ENCODE data around the gene SLC15A1. TPM values are rescaled to one million over a fixed set of nuclear protein-coding genes. Genes with fewer than 3 reads are reported as not detected.

Gene SLC15A1
- total RNA-seq, 1 donor from 2014 or later, result not detected

DNA sequence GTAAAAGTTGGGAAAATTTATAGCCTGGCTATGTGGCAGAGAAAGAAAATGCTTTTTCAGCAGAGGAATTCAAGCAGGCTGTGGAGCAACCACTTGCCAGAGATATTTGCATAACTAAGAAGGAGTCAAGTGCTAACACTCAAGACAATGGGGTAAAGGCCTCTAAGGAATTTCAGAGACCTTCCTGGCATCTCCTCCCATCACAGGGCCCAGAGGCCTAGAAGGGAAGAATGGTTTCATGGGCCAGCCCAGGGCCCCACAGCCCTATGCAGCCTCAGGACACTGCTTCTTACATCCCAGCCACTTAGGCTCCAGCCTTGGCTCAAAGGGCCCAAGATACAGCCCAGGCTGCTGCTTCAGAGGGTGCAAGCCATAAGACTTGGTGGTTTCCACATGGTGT, 14.3 kb downstream of the SLC15A1 start:
- peaks cover 13% of the 10 kb centered on the region for H3K36me3 Mint-ChIP-seq (ENCODE audit: low read depth)
- H3K9me3 Mint-ChIP-seq (ENCODE audit: low read depth), result peaks cover 19% of the 10 kb centered on the region
- TF ChIP-seq, protein P1, sequence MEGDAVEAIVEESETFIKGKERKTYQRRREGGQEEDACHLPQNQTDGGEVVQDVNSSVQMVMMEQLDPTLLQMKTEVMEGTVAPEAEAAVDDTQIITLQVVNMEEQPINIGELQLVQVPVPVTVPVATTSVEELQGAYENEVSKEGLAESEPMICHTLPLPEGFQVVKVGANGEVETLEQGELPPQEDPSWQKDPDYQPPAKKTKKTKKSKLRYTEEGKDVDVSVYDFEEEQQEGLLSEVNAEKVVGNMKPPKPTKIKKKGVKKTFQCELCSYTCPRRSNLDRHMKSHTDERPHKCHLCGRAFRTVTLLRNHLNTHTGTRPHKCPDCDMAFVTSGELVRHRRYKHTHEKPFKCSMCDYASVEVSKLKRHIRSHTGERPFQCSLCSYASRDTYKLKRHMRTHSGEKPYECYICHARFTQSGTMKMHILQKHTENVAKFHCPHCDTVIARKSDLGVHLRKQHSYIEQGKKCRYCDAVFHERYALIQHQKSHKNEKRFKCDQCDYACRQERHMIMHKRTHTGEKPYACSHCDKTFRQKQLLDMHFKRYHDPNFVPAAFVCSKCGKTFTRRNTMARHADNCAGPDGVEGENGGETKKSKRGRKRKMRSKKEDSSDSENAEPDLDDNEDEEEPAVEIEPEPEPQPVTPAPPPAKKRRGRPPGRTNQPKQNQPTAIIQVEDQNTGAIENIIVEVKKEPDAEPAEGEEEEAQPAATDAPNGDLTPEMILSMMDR (IDR thresholded peaks at IDR 0.05), result no peak
- DNase-seq (ENCODE audit: low spot score), result no peak
- H3K4me3 Mint-ChIP-seq (ENCODE audit: unreplicated experiment), result no peak overlapping the region
- no peak overlapping the region for H3K27ac Mint-ChIP-seq (ENCODE audit: unreplicated experiment)
- H3K27me3 Mint-ChIP-seq (ENCODE audit: low read depth), result no peaks in the 10 kb centered on the region
- H3K4me1 Mint-ChIP-seq (ENCODE audit: low read depth), result no peaks in the 10 kb centered on the region

DNA sequence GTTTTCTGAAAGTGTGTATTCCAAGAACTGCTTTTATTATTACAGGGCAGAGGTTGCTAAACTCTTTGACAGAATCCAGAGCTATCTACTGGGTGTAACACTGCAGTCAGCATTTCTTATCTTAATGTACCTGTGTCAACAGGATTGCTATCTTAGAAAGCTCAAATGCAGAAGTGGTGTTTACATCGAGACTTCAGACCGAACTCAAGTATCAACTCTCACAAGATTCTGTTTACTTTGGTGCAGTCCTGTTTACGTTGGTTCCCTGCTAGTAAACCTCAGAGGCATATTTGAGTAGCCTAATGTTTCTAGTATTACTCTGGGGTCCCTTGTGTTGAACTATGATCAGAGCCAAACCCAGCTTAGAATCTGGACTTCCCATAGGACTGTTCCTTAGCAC, 20.5 kb downstream of the SLC15A1 start:
- Mint-ChIP-seq H3K27me3 (ENCODE audit: low read depth) (no peaks in the 10 kb centered on the region), H3K4me3 (ENCODE audit: unreplicated experiment) (no peak overlapping the region), H3K4me1 (ENCODE audit: low read depth) (no peaks in the 10 kb centered on the region), H3K9me3 (ENCODE audit: low read depth) (peaks cover 25% of the 10 kb centered on the region), H3K36me3 (ENCODE audit: low read depth) (peaks cover 11% of the 10 kb centered on the region), H3K27ac (ENCODE audit: unreplicated experiment) (no peak overlapping the region)
- DNase-seq (ENCODE audit: low spot score), result no peak
- TF ChIP-seq, protein P1 (IDR thresholded peaks at IDR 0.05), result no peak

DNA sequence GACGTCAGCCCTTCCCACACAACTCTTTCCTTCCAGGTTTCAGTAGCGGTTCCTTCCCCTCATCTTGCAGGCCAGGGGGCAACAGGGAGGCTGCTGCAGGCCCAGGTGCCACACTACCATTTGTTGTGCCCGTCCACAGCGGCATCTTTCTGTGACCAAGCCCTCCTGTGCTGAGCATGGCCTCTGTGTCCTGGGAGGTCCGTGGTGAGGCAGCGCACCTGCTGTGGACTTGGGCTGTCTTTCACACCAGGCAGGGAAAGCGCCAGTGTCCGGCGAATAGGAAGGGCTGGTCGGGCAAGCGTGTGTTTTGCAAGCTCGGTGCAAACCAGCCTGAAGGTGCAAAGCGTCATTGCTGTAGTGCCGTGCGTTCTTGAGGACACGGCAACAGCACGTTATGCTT, 21.4 kb downstream of the SLC15A1 start:
- Mint-ChIP-seq H3K27ac (ENCODE audit: unreplicated experiment) (no peak overlapping the region), H3K36me3 (ENCODE audit: low read depth) (peaks cover 9% of the 10 kb centered on the region), H3K9me3 (ENCODE audit: low read depth) (peaks cover 23% of the 10 kb centered on the region), H3K27me3 (ENCODE audit: low read depth) (no peaks in the 10 kb centered on the region), H3K4me1 (ENCODE audit: low read depth) (no peaks in the 10 kb centered on the region), H3K4me3 (ENCODE audit: unreplicated experiment) (no peak overlapping the region)
- DNase-seq (ENCODE audit: low spot score), result no peak
- TF ChIP-seq, protein P1 (IDR thresholded peaks at IDR 0.05), result no peak

DNA sequence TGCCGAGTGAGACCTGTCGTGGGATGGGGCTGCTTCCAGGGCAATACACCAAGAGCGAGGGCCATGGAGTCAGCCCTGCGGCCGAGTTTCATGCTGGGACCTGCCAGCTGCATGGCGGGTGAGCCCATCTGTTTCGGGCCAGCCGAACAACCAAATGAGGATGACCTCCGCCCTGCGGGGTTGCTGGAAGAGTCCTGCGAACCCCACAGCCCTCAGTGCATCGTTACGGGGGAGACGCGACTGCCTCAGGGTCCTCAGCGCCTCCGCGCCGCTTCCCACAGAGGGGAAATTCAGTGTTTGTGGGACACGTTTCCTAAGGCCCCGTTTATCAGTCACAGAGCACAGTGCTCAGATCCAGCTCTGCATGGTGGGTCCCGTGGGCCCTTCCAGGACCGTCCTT, 22.0 kb downstream of the SLC15A1 start:
- no peak overlapping the region for H3K27ac Mint-ChIP-seq (ENCODE audit: unreplicated experiment)
- no peak overlapping the region for H3K4me3 Mint-ChIP-seq (ENCODE audit: unreplicated experiment)
- DNase-seq (ENCODE audit: low spot score), result no peak
- peaks cover 5% of the 10 kb centered on the region for H3K36me3 Mint-ChIP-seq (ENCODE audit: low read depth)
- H3K27me3 Mint-ChIP-seq (ENCODE audit: low read depth), result no peaks in the 10 kb centered on the region
- no peaks in the 10 kb centered on the region for H3K4me1 Mint-ChIP-seq (ENCODE audit: low read depth)
- peaks cover 18% of the 10 kb centered on the region for H3K9me3 Mint-ChIP-seq (ENCODE audit: low read depth)
- TF ChIP-seq, protein P1 (IDR thresholded peaks at IDR 0.05), result no peak

DNA sequence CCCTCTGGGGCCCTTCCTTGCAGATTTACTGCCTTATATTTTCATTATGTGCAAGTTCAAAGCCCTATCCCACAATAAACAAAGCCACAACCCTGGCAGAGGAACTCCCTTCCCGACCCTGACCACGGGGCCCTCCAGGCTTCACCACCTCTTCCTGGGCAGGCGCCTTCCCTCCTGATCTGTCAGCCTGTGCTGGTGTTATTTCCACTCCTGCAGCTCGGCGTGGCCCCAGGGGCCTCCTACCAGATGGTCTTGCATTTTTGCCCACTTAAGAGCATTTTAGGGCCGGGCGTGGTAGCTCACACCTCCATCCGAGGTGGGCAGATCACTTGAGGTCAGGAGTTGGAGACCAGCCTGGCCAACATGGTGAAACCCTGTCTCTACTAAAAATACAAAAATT, 22.8 kb downstream of the SLC15A1 start:
- H3K36me3 Mint-ChIP-seq (ENCODE audit: low read depth), result peaks cover 5% of the 10 kb centered on the region
- TF ChIP-seq, protein P1 (IDR thresholded peaks at IDR 0.05), result no peak
- no peaks in the 10 kb centered on the region for H3K4me1 Mint-ChIP-seq (ENCODE audit: low read depth)
- H3K4me3 Mint-ChIP-seq (ENCODE audit: unreplicated experiment), result no peak overlapping the region
- no peak for DNase-seq (ENCODE audit: low spot score)
- H3K27me3 Mint-ChIP-seq (ENCODE audit: low read depth), result no peaks in the 10 kb centered on the region
- H3K27ac Mint-ChIP-seq (ENCODE audit: unreplicated experiment), result no peak overlapping the region
- H3K9me3 Mint-ChIP-seq (ENCODE audit: low read depth), result peaks cover 15% of the 10 kb centered on the region

All from chondrocyte (in vitro differentiated cells).